DMS114 treated with DMSO at 0.1 percent for 48 hours (cell line): ENCODE data around the gene CLEC16A.

Experiments used
- DNase-seq: peaks from one replicate; lab custom pipeline; 2025; ENCODE audit not compliant: unreplicated experiment; lab: John Stamatoyannopoulos, UW

The CLEC16A gene

GRCh38 chr16:11149011-11149616 lies 204.8 kb downstream of the CLEC16A start:
- DNase-seq, result no peak

GRCh38 chr16:11150190-11150589 lies 205.8 kb downstream of the CLEC16A start:
- DNase-seq, result no peak

- DNase-seq, result no peak
Observed at GRCh38 chr16:11151156-11151884, 207.0 kb downstream of the CLEC16A start.

- no peak for DNase-seq
Observed at GRCh38 chr16:11151885-11152629, 207.7 kb downstream of the CLEC16A start.

GRCh38 chr16:11152677-11153331 lies 208.4 kb downstream of the CLEC16A start:
- DNase-seq, result no peak

- DNase-seq, result no peak
Observed at GRCh38 chr16:11155284-11155806, 211.0 kb downstream of the CLEC16A start.

- no peak for DNase-seq
Observed at GRCh38 chr16:11156401-11156800, 212.0 kb downstream of the CLEC16A start.

GRCh38 chr16:11157143-11157542 lies 212.8 kb downstream of the CLEC16A start:
- DNase-seq, result no peak

GRCh38 chr16:11158018-11158417 lies 213.7 kb downstream of the CLEC16A start:
- DNase-seq, result no peak

- no peak for DNase-seq
Observed at GRCh38 chr16:11159282-11159681, 214.9 kb downstream of the CLEC16A start.

- no peak for DNase-seq
Observed at GRCh38 chr16:11160676-11161115, 216.3 kb downstream of the CLEC16A start.

- DNase-seq, result no peak
Observed at GRCh38 chr16:11161439-11161838, 217.1 kb downstream of the CLEC16A start.

- no peak for DNase-seq
Observed at GRCh38 chr16:11161974-11162373, 217.6 kb downstream of the CLEC16A start.

- DNase-seq, result no peak
Observed at GRCh38 chr16:11162586-11163268, 218.4 kb downstream of the CLEC16A start.

- DNase-seq, result no peak
Observed at GRCh38 chr16:11163761-11164261, 219.4 kb downstream of the CLEC16A start.

- no peak for DNase-seq
Observed at GRCh38 chr16:11164482-11165270, 220.3 kb downstream of the CLEC16A start.

GRCh38 chr16:11165349-11165748 lies 221.0 kb downstream of the CLEC16A start:
- DNase-seq, result no peak

- DNase-seq, result no peak
Observed at GRCh38 chr16:11165894-11166665, 221.7 kb downstream of the CLEC16A start.

GRCh38 chr16:11167581-11167980 lies 223.2 kb downstream of the CLEC16A start:
- no peak for DNase-seq
